HG02588 (cell line): ENCODE results near the gene PARP2.
"Not testable (repeated sequence)": the region's sequence is repeated elsewhere in the genome, so short reads cannot be mapped to it uniquely, and the experiment has no call there.

Experiments
- ATAC-seq: cut with Tn5 transposase; IDR thresholded peaks from one replicate; pipeline ENCODE4 v1.9.1; 2021; ENCODE audit warnings: mild to moderate bottlenecking, moderate library complexity; ENCODE audit not compliant: unreplicated experiment

PARP2 gene

DNA sequence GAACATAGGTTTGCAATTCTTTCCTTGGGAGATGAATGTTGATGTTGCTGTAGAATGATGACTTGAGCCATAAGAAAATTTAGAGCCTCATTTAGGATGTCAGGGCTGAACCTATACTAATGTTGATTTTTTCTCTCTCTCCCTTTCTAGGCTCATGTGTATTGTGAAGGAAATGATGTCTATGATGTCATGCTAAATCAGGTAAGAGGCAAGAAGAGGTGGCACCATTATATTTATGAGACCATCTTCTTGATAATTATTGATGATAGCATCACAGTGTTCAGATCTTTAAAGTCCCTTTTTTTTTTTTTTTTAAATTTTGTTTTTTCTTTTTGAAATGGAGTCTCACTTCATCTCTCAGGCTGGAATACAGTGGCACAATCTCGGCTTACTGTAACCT, 3.3 kb downstream of the PARP2 start:
- no peak for ATAC-seq

DNA sequence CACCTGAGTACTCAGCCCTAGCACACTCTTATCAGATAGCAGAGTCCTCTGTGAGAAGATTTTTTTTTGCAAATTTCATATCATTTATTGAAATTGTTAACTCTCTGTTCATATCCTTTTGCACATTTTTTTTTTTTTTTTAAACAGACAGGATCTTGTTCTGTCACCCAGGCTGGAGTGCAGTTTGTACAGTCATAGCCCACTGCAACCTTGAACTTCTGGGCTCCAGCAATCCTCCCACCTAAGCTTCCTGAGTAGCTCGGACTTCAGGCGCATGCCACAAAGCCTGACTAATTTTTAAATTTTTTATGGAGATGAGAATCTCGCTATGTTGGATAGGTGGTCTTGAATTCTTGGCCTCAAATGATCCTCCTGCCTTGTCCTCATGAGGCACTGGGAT, 4.3 kb downstream of the PARP2 start:
- ATAC-seq = no peak

DNA sequence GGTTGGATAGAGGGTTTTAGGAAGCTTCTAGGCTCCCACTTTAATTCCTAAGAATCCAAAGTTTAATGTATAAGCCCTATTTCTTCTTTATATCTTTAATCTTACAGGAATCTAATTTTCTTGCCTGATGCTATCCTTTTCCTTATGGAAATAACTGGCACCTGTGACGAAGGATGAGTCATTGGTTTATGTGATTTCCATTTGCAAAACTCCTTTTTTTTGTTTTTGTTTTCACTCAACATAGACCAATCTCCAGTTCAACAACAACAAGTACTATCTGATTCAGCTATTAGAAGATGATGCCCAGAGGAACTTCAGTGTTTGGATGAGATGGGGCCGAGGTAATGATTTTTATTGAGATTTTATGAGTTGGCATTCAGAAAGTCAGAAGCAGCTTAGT, 6.8 kb downstream of the PARP2 start:
- ATAC-seq = no peak

DNA sequence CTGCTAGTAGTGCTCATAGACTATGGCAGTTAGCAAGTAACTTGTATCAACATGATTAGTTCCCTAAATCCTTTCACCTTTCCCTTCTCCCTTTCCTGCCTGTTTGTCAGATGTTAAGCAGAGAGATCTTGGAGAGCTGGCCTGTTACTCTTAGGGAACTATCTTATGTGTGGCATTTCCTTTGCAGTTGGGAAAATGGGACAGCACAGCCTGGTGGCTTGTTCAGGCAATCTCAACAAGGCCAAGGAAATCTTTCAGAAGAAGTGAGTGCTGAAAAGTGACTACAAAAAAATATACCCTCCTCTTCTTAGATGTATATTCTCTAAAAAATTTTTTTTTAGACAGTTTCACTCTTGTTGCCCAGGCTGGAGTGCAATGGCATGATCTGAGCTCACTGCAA, 7.4 kb downstream of the PARP2 start:
- ATAC-seq = no peak

GRCh38 chr14:20356422-20356821, 13.0 kb downstream of the PARP2 start:
- ATAC-seq = no peak

GRCh38 chr14:20358474-20358873, 15.0 kb downstream of the PARP2 start:
- not testable (repeated sequence) for ATAC-seq

DNA sequence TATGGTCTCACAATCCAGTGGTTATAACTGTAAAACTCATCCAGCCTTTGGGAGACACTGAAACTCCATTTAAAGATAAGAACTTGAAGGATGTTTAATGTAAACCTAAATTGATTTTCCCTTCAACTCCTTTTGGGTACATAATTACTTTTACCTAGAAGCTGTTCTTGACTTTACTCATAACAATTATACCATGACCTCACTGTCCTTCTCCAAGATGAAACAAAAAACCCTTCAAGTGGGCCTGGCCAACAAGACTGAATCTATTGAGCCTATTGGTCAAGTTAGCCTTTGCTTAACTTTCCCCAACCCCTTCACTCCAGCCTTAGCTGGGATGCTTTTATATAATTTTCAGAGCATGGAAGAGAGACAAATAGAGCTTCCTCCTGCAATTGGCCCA, 22.5 kb downstream of the PARP2 start:
- no peak for ATAC-seq

DNA sequence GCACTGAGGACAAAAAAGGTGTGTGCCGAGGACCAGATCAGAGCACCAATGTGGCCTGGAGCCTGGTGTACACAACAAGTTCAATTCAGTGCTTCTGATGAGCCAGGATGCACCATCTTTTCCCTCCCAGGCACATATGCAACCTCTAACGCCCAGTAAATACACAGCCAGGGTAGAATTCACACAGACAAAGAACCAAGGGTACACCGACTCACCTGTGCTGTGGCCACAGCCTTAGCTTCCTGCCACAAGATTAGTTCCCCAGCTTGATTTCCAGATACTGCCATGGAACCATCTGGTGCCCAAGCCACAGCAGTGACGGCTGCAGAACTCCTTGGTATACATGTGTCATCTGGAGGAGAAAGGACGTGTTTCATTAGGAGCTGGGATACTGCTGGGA, 29.4 kb downstream of the PARP2 start:
- no peak for ATAC-seq

- ATAC-seq = no peak
Observed at GRCh38 chr14:20375471-20375870, 32.0 kb downstream of the PARP2 start.

GRCh38 chr14:20376071-20376588, 32.7 kb downstream of the PARP2 start:
- ATAC-seq = no peak

GRCh38 chr14:20377171-20377570, 33.7 kb downstream of the PARP2 start:
- ATAC-seq = no peak

DNA sequence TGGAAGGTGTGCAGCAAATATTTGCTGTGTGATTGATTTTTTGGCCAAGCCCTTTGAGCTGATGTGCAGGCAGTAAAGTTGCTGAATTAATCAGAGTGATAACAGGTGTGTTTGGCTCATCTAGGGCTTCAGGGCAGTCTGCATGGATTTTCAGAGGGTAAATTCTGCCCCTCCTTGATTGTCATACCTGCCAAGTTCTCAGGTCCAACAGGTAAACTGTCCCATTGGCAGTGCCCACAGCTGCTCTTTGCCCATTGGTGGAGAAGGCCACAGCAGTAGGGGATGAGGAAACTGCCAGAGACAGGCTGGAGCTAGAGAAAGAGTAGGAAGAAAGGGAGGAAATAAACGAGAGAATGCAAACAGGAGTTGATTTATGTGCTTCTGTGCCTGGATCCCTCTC, 36.3 kb downstream of the PARP2 start:
- no peak for ATAC-seq

GRCh38 chr14:20380681-20381080, 37.2 kb downstream of the PARP2 start:
- ATAC-seq = no peak

DNA sequence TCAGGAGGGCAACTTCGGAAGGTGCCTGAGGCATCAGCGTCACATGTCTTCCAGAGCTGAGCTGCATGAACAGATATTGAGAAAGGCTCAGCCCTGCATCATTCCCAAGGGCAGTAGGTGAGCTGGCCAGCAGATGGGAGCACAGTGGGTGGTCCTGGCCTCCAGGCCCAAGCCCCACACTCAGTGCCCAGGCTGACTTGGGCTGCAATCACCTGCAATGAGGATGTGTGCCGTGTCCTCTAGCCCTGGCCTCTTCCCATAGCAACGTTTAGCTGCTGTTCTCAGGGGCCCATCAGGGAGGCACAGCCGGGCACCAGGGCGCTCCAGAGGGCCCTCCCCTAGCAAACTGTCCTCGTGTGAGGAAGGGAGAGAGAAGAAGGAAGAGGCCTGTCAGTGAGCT, 37.9 kb downstream of the PARP2 start:
- no peak for ATAC-seq

- ATAC-seq = no peak
Observed at GRCh38 chr14:20382526-20382925, 39.1 kb downstream of the PARP2 start.

DNA sequence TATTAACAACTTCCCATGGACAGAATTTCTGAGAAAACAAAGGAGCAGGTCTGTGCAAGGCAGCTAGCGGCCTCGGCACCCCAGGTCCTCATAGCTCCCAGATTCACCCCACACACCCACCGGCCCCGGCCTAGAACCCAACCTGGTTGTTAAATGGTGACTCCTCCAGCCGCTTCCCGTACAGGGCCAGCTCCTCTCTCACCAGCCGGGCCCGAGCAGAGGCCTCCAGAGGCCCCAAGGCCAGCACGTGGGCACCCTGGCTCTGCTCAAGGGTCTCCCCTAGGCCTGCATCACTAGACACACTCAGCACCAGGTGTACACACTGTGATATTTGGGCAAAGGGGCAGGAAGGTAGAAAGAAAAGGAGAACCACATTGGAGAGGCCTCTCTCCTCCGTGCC, 39.6 kb downstream of the PARP2 start:
- no peak for ATAC-seq

GRCh38 chr14:20383636-20384035, 40.2 kb downstream of the PARP2 start:
- ATAC-seq = no peak

GRCh38 chr14:20384321-20384720, 40.9 kb downstream of the PARP2 start:
- no peak for ATAC-seq

- ATAC-seq = no peak
Observed at GRCh38 chr14:20384886-20385285, 41.5 kb downstream of the PARP2 start.

DNA sequence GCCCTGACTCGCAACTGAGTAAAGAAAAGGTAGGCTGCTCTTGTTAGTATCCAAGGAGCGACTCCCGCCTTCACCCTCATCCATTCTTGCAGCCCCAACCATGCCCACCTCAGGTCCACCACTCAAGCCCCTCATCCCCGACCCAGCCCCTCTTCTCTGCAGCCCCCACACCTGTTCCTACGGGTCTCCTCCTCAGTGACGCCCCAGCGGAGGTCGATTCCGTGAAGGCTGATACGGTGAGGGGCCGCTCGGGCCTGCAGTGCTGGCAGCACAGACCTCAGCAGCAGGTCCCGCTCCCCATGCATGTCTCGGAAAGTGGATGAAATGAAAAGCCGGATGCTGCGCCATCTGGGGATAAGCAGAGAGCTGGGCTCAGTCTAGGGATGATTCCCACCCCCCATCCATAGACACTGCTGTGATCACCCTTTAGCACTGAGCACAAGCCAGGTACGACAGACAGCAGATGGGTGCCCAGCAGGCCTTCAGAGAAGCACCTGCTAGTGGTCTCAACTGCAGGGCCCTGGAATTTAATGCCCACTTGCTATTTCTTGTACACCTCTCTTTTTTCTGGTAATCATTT, 42.9 kb downstream of the PARP2 start:
- no peak for ATAC-seq

DNA sequence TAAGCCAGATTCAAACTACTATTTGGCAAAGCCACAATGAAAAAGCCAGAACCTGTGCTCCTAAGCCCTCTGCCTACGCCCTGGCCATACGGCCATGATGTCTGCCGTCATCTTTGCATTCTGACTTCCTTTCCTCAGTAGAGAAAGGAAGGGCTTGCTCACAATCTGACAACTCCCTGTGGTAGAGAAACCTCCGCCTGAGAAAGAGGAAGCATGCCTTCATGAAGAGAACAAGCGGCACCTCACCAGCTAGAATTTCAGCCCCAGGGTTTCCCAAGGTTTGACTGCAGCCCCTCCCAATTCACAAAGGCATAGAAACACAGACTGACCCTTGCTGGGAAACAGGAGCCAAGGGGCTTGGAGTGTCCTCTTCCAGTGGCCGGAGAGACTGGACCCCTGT, 44.1 kb downstream of the PARP2 start:
- ATAC-seq = no peak

- ATAC-seq = no peak
Observed at GRCh38 chr14:20388159-20388558, 44.7 kb downstream of the PARP2 start.

- ATAC-seq = no peak
Observed at GRCh38 chr14:20391505-20391904, 48.1 kb downstream of the PARP2 start.
